Measurements from ENCODE around the gene RNF220.

DNA sequence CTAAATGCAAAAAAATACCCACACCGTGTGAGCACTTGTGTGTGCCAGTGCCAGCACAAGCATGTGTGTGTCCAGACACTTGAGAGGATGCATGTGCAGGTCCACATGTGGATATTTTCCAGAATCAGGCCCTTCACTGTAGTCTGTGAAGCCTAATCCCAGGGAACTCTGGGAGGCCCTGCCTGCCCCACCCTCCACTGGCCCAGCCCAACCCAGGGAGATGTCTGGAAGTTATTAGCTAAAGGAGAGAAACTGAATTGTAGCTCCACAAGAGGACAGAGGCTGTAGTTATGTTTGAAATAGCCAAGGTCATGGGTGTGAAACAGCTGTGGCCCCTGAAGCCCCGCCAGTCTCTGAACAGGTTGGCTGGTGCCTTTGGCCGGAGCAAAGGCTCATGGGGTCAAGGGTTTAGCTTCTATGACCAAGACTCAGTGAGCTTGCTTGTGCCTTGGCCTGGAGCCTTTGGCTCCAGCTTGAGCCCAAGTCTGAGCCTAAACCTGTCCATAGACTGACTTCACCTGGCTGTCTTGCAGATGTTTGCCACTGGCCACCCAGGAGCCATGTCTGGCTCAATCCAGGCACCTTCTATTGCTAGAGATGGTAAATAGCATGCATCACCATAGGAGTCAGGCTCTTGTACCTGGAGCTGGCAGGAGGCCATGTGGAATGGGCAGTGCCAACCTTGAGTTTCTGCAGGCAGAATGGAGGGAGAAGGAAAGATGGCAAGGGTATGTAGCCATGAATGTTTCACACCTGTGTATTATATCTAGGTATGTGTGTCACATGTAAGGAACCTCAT lies 199.3 kb downstream of the RNF220 start:
- no peak for TF ChIP-seq CTCF (IDR thresholded peaks at IDR 0.05)
- TF ChIP-seq, protein P1, sequence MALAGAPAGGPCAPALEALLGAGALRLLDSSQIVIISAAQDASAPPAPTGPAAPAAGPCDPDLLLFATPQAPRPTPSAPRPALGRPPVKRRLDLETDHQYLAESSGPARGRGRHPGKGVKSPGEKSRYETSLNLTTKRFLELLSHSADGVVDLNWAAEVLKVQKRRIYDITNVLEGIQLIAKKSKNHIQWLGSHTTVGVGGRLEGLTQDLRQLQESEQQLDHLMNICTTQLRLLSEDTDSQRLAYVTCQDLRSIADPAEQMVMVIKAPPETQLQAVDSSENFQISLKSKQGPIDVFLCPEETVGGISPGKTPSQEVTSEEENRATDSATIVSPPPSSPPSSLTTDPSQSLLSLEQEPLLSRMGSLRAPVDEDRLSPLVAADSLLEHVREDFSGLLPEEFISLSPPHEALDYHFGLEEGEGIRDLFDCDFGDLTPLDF (CRISPR knock-in tag; IDR thresholded peaks at IDR 0.05) = no peak
- no peak for TF ChIP-seq USF2 (CRISPR knock-in tag; IDR thresholded peaks at IDR 0.05)

Data from WTC11 (cell line).